ENCODE results near the gene TLK1.

GRCh38 chr2:171128461-171128860 is 32.2 kb downstream of the TLK1 start:
- TF ChIP-seq CTCF (IDR thresholded peaks at IDR 0.05; ENCODE audit: poor library complexity, severe bottlenecking) (no peak), POLR2AphosphoS5 (IDR thresholded peaks at IDR 0.05) (no peak), TAF1 (IDR thresholded peaks at IDR 0.05; ENCODE audit: low read depth) (no peak), EZH2 (IDR thresholded peaks at IDR 0.05; ENCODE audit: borderline replicate concordance, insufficient read depth, low read length, poor library complexity, severe bottlenecking) (no peak), RAD21 (conservative IDR thresholded peaks at IDR 0.05) (no peak), REST (IDR thresholded peaks at IDR 0.05; ENCODE audit: borderline replicate concordance) (no peak), SMC3 (conservative IDR thresholded peaks at IDR 0.05; ENCODE audit: poor library complexity) (no peak), MXI1 (conservative IDR thresholded peaks at IDR 0.05; ENCODE audit: poor library complexity, severe bottlenecking) (no peak)

All from neural cell (in vitro differentiated cells).